ENCODE results near the gene ALKBH5.

The ALKBH5 gene

GRCh38 chr17:18237461-18237860, 53.8 kb downstream of the ALKBH5 start:
- no peaks in the 10 kb centered on the region; the same call in 1 of the 2 replicates for H3K36me3 ChIP-seq (ENCODE audit: insufficient read depth, low read length)
- H4K20me1 ChIP-seq (ENCODE audit: insufficient read depth, low read length) = no peaks in the 10 kb centered on the region
- no peaks in the 10 kb centered on the region for H3K79me2 ChIP-seq (ENCODE audit: insufficient read depth, low read length)
- no peak overlapping the region for H3K9ac ChIP-seq (ENCODE audit: low read length)
- no peaks in the 10 kb centered on the region for H3K9me2 ChIP-seq (ENCODE audit: low read depth, low read length)
- H3K4me1 ChIP-seq (ENCODE audit: insufficient read depth, low read length, severe bottlenecking) = no peaks in the 10 kb centered on the region
- no peaks in the 10 kb centered on the region for H3K27me3 ChIP-seq (ENCODE audit: insufficient read depth, low read length)
- H3K4me3 ChIP-seq (ENCODE audit: low read depth, low read length, poor library complexity, severe bottlenecking) = no peak overlapping the region
- H3K9me3 ChIP-seq (ENCODE audit: low read length) = no peaks in the 10 kb centered on the region
- H3K4me2 ChIP-seq (ENCODE audit: low read length) = no peak overlapping the region
- H2AFZ ChIP-seq (ENCODE audit: low read length) = no peak overlapping the region
- H3K27ac ChIP-seq (ENCODE audit: low read depth, low read length, poor library complexity, severe bottlenecking) = no peak overlapping the region
- TF ChIP-seq EZH2 (IDR thresholded peaks at IDR 0.05; ENCODE audit: borderline replicate concordance, low read length) (no peak), CTCF (IDR thresholded peaks at IDR 0.05; ENCODE audit: low read length) (no peak)
- no peaks in the 10 kb centered on the region for H3F3A ChIP-seq (ENCODE audit: insufficient read depth, low read length)

- Histone ChIP-seq H3K9ac (ENCODE audit: low read length) (no peak overlapping the region), H3K27me3 (ENCODE audit: insufficient read depth, low read length) (no peaks in the 10 kb centered on the region), H3K27ac (ENCODE audit: low read depth, low read length, poor library complexity, severe bottlenecking) (no peak overlapping the region), H3K4me2 (ENCODE audit: low read length) (no peak overlapping the region), H3K9me3 (ENCODE audit: low read length) (no peaks in the 10 kb centered on the region), H2AFZ (ENCODE audit: low read length) (no peak overlapping the region), H3K4me1 (ENCODE audit: insufficient read depth, low read length, severe bottlenecking) (no peaks in the 10 kb centered on the region), H3F3A (ENCODE audit: insufficient read depth, low read length) (no peaks in the 10 kb centered on the region), H3K9me2 (ENCODE audit: low read depth, low read length) (no peaks in the 10 kb centered on the region), H3K36me3 (ENCODE audit: insufficient read depth, low read length) (no peaks in the 10 kb centered on the region; the same call in 1 of the 2 replicates), H3K4me3 (ENCODE audit: low read depth, low read length, poor library complexity, severe bottlenecking) (no peak overlapping the region), H4K20me1 (ENCODE audit: insufficient read depth, low read length) (no peaks in the 10 kb centered on the region), H3K79me2 (ENCODE audit: insufficient read depth, low read length) (no peaks in the 10 kb centered on the region)
- TF ChIP-seq CTCF (IDR thresholded peaks at IDR 0.05; ENCODE audit: low read length) = no peak
- TF ChIP-seq EZH2 (IDR thresholded peaks at IDR 0.05; ENCODE audit: borderline replicate concordance, low read length) = no peak
Observed at GRCh38 chr17:18238299-18238698, 54.7 kb downstream of the ALKBH5 start.

GRCh38 chr17:18240449-18240848, 56.8 kb downstream of the ALKBH5 start:
- Histone ChIP-seq H3K9me3 (ENCODE audit: low read length) (no peaks in the 10 kb centered on the region), H2AFZ (ENCODE audit: low read length) (no peak overlapping the region), H3K4me1 (ENCODE audit: insufficient read depth, low read length, severe bottlenecking) (no peaks in the 10 kb centered on the region), H3K27ac (ENCODE audit: low read depth, low read length, poor library complexity, severe bottlenecking) (no peak overlapping the region), H3K9me2 (ENCODE audit: low read depth, low read length) (no peaks in the 10 kb centered on the region), H4K20me1 (ENCODE audit: insufficient read depth, low read length) (no peaks in the 10 kb centered on the region), H3K79me2 (ENCODE audit: insufficient read depth, low read length) (no peaks in the 10 kb centered on the region), H3K4me2 (ENCODE audit: low read length) (no peak overlapping the region), H3K36me3 (ENCODE audit: insufficient read depth, low read length) (peaks cover 7% of the 10 kb centered on the region), H3K4me3 (ENCODE audit: low read depth, low read length, poor library complexity, severe bottlenecking) (no peak overlapping the region), H3K27me3 (ENCODE audit: insufficient read depth, low read length) (no peaks in the 10 kb centered on the region), H3K9ac (ENCODE audit: low read length) (no peak overlapping the region), H3F3A (ENCODE audit: insufficient read depth, low read length) (no peaks in the 10 kb centered on the region)
- no peak for TF ChIP-seq CTCF (IDR thresholded peaks at IDR 0.05; ENCODE audit: low read length)
- TF ChIP-seq EZH2 (IDR thresholded peaks at IDR 0.05; ENCODE audit: borderline replicate concordance, low read length) = no peak

Measured in OCI-LY1 (cell line).